H1 (cell line): ENCODE measurements around the gene WRAP73. TPM values are rescaled to one million over a fixed set of nuclear protein-coding genes. Genes with fewer than 3 reads are reported as not detected.

ENCODE experiments used
- CTCF ChIP-seq, 3 experiments: IDR thresholded peaks; 1 replicate in 2 of 3; 2 replicates in 1 of 3; pipeline versions ENCODE4 v1.5.1 to v1.6.1; 2011; ENCODE audit warnings: low read length in 3 of 3, mild to moderate bottlenecking in 3 of 3, inconsistent platforms in 2 of 3, low read depth in 1 of 3, moderate library complexity in 1 of 3; ENCODE audit not compliant: insufficient read depth in 1 of 3; ENCODE audit errors: control extremely low read depth in 1 of 3
- polyA plus RNA-seq, 7 experiments: library from polyadenylated mRNA; depleted of rRNA in 3 of 7; stranded (reverse) in 5 of 7; unstranded in 2 of 7; fragments of >200 nt in 5 of 7; fragments of 200-250 nt in 2 of 7; gene quantifications; 1 replicate in 5 of 7; 2 replicates in 1 of 7; 4 replicates in 1 of 7; pipeline versions ENCODE4 v1.2.1 to v1.2.3, GENCODE V29; 2011 to 2013; ENCODE audit warnings: missing spikeins in 2 of 7, mixed read lengths in 2 of 7
- total RNA-seq: library from RNA; stranded (reverse); fragmentation: NEBNext Ultra II Directional; extraction: Animal tissue kit (Norgen Biotek cat#: 25700); gene quantifications from 2 replicates; pipeline ENCODE4 v1.2.1, GENCODE V29; 2021

WRAP73 gene
- total and polyA plus RNA-seq, 2 of the 8 experiments (the other 6 are each of a cell fraction or from before 2014, with no cell fraction given) = 30.3 to 50.7 TPM

DNA sequence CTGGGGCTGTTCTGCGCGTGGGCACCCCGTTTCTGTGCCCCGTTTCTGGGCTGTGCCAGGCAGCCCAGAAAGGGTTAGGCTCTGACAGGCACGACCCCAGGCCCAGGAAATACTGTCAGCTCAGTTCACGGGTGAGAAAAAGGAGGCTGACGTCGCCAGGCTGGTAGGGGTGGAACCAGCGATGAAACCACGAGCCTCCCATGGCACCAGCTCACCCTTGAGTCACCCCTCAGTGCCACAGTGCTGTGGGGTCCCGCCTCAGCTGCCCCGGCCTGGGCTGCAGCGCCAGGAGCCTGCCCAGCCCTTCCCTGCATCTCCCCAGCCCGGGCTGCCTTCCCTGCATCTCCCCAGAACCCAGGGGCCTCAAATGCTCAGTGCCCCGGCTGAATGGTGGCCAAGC, 50.1 kb downstream of the WRAP73 start (continued):
- TF ChIP-seq CTCF (IDR thresholded peaks at IDR 0.05; ENCODE audit: control extremely low read depth in 1 of 3, insufficient read depth in 1 of 3, low read depth in 1 of 3, low read length in 3 of 3) = no peak
